GM19043 (cell line): ENCODE results near the gene PPP3CA.
A peak's percentile ranks its signal among the peaks of the same experiment; 100 is the strongest.
"Not testable (repeated sequence)": the region's sequence is repeated elsewhere in the genome, so short reads cannot be mapped to it uniquely, and the experiment has no call there.

Experiments
- ATAC-seq: cut with Tn5 transposase; IDR thresholded peaks from one replicate; pipeline ENCODE4 v1.9.1; 2021; ENCODE audit warnings: low read depth; ENCODE audit not compliant: unreplicated experiment

Gene PPP3CA

GRCh38 chr4:101025755-101026154 lies 321.6 kb downstream of the PPP3CA start:
- no peak for ATAC-seq

- no peak for ATAC-seq
These were observed 324.9 kb downstream of the PPP3CA start for GRCh38 chr4:101022151-101023024.

- peak; percentile 47 for ATAC-seq
These were observed 326.4 kb downstream of the PPP3CA start for GRCh38 chr4:101020956-101021355.

GRCh38 chr4:101019941-101020401 lies 327.4 kb downstream of the PPP3CA start:
- ATAC-seq = peak; percentile 54

GRCh38 chr4:101019313-101019712 lies 328.0 kb downstream of the PPP3CA start:
- ATAC-seq = no peak

GRCh38 chr4:101018836-101019235 lies 328.5 kb downstream of the PPP3CA start:
- peak; percentile 61 for ATAC-seq

GRCh38 chr4:101014417-101014816 lies 332.9 kb downstream of the PPP3CA start:
- ATAC-seq = peak; percentile 36

GRCh38 chr4:101010987-101011386 lies 336.3 kb downstream of the PPP3CA start:
- no peak for ATAC-seq

- ATAC-seq = peak; percentile 48
These were observed 337.9 kb downstream of the PPP3CA start for GRCh38 chr4:101009471-101009870.

- ATAC-seq = no peak
These were observed 338.8 kb downstream of the PPP3CA start for GRCh38 chr4:101008503-101008902.

GRCh38 chr4:101005659-101006058 lies 341.7 kb downstream of the PPP3CA start:
- ATAC-seq = no peak

- ATAC-seq = no peak
These were observed 346.8 kb downstream of the PPP3CA start for GRCh38 chr4:101000496-101000895.

- no peak for ATAC-seq
These were observed 351.7 kb downstream of the PPP3CA start for GRCh38 chr4:100995671-100996070.

- ATAC-seq = not testable (repeated sequence)
These were observed 352.3 kb downstream of the PPP3CA start for GRCh38 chr4:100995002-100995401.

- ATAC-seq = not testable (repeated sequence)
These were observed 355.8 kb downstream of the PPP3CA start for GRCh38 chr4:100991332-100992069.

GRCh38 chr4:100989401-100989800 lies 357.9 kb downstream of the PPP3CA start:
- no peak for ATAC-seq

GRCh38 chr4:100988876-100989275 lies 358.4 kb downstream of the PPP3CA start:
- ATAC-seq = no peak

GRCh38 chr4:100986360-100986868 lies 360.9 kb downstream of the PPP3CA start:
- no peak for ATAC-seq

GRCh38 chr4:100985576-100985975 lies 361.8 kb downstream of the PPP3CA start:
- ATAC-seq = no peak

GRCh38 chr4:100984901-100985300 lies 362.4 kb downstream of the PPP3CA start:
- no peak for ATAC-seq

GRCh38 chr4:100983426-100983825 lies 363.9 kb downstream of the PPP3CA start:
- ATAC-seq = no peak
